Frontal cortex (tissue), 4 donors: ENCODE results near the gene CEP152. TPM values are rescaled to one million over a fixed set of nuclear protein-coding genes. Genes with fewer than 3 reads are reported as not detected.

Source experiments
- DNase-seq, 2 donors: peaks; one replicate each; pipeline ENCODE4 v3.0.0; 2012; ENCODE audit warnings: low spot score in 2 of 2
- FAIRE-seq: peaks from 2 replicates; lab custom pipeline; 2012; peaks lifted over from hg19 to GRCh38; lab: Jason Lieb, UNC
- total RNA-seq: library from RNA; depleted of rRNA; stranded (reverse); fragments of >200 nt; gene quantifications from one replicate; pipeline ENCODE4 v1.2.3, GENCODE V29; 2014
- donor health status: control.
- donor health status: control.
- donor health status: control.

CEP152 gene
- total RNA-seq, 1 donor from 2014 or later = 1.6 TPM

GRCh38 chr15:48720646-48721045 lies 90.2 kb downstream of the CEP152 start:
- no peak for FAIRE-seq
- DNase-seq = no peak

GRCh38 chr15:48719668-48720067 lies 91.2 kb downstream of the CEP152 start:
- no peak for DNase-seq
- FAIRE-seq = no peak

- DNase-seq = no peak
- FAIRE-seq = no peak
These were observed 92.2 kb downstream of the CEP152 start for GRCh38 chr15:48718646-48719045.

GRCh38 chr15:48717458-48717857 lies 93.4 kb downstream of the CEP152 start:
- FAIRE-seq = no peak
- DNase-seq = no peak

GRCh38 chr15:48712546-48712945 lies 98.3 kb downstream of the CEP152 start:
- DNase-seq = no peak
- FAIRE-seq = no peak

- DNase-seq (no peak), FAIRE-seq (no peak)
These were observed 99.8 kb downstream of the CEP152 start for GRCh38 chr15:48710952-48711495.

- FAIRE-seq (no peak), DNase-seq (no peak)
These were observed 102.2 kb downstream of the CEP152 start for GRCh38 chr15:48708641-48709040.

- FAIRE-seq (peak; percentile 23), DNase-seq (no peak)
These were observed 105.5 kb downstream of the CEP152 start for GRCh38 chr15:48705381-48705780.

GRCh38 chr15:48703544-48703943 lies 107.3 kb downstream of the CEP152 start:
- FAIRE-seq = no peak
- no peak for DNase-seq

GRCh38 chr15:48702569-48703236 lies 108.2 kb downstream of the CEP152 start:
- no peak for FAIRE-seq
- DNase-seq = no peak

GRCh38 chr15:48696627-48697312 lies 114.1 kb downstream of the CEP152 start:
- FAIRE-seq (no peak), DNase-seq (no peak)

GRCh38 chr15:48695827-48696573 lies 114.9 kb downstream of the CEP152 start:
- FAIRE-seq (no peak), DNase-seq (no peak)

- DNase-seq = no peak
- no peak for FAIRE-seq
These were observed 115.6 kb downstream of the CEP152 start for GRCh38 chr15:48695088-48695826.

GRCh38 chr15:48693484-48693883 lies 117.4 kb downstream of the CEP152 start:
- FAIRE-seq (no peak), DNase-seq (no peak)

- no peak for FAIRE-seq
These were observed 122.4 kb downstream of the CEP152 start for GRCh38 chr15:48688493-48688892.

More at GRCh38 chr15:48688493-48688892, 122.4 kb downstream of the CEP152 start:
- no peak for DNase-seq

Other genes starting within 250 kb of the CEP152 start
- gene FBN1, start 165.4 kb downstream of the CEP152 start, total RNA-seq = 18.8 TPM
- gene EID1, start 67.1 kb upstream of the CEP152 start, total RNA-seq = 278 TPM
- 5.7 TPM for gene SHC4, start 152.8 kb upstream of the CEP152 start, total RNA-seq
- 95.8 TPM for gene SECISBP2L, start 235.4 kb upstream of the CEP152 start, total RNA-seq